Neural cell (in vitro differentiated cells): ENCODE measurements around the gene CDKAL1. TPM values are rescaled to one million over a fixed set of nuclear protein-coding genes. Genes with fewer than 3 reads are reported as not detected.

Source experiments
- H2AFZ ChIP-seq: fragments of 200-600, 300-800 bp; sonication (generic), shearing (Covaris generic); 2 replicates; pipeline ENCODE4 v1.6.0; 2014; ENCODE audit warnings: low read depth, mild to moderate bottlenecking, antibody characterized with exemption, low read length, moderate library complexity
- H3F3A ChIP-seq: fragments of 200-600 bp; shearing (Covaris generic); 2 replicates; pipeline ENCODE4 v1.6.1; 2016; ENCODE audit warnings: mild to moderate bottlenecking, moderate library complexity, mixed read lengths, antibody characterized with exemption, low read length; ENCODE audit not compliant: insufficient read depth, poor library complexity, severe bottlenecking
- H3K27ac ChIP-seq: fragments of 200-600, 300-800 bp; sonication (generic), shearing (Covaris generic); 2 replicates; pipeline ENCODE4 v1.5.1; 2014; ENCODE audit warnings: mild to moderate bottlenecking, low read length, moderate library complexity
- H3K27me3 ChIP-seq: fragments of 300-800, 200-600 bp; sonication (generic), shearing (Covaris generic); 2 replicates; pipeline ENCODE4 v1.6.0; 2014; ENCODE audit warnings: mild to moderate bottlenecking, low read depth, low read length, moderate library complexity; ENCODE audit not compliant: insufficient read depth
- H3K36me3 ChIP-seq: fragments of 300-800, 200-600 bp; sonication (generic), shearing (Covaris generic); 2 replicates; pipeline ENCODE4 v1.5.1; 2014; ENCODE audit warnings: mild to moderate bottlenecking, antibody characterized with exemption, low read length, moderate library complexity; ENCODE audit not compliant: insufficient read depth
- H3K4me2 ChIP-seq: fragments of 300-800, 200-600 bp; sonication (generic), shearing (Covaris generic); 2 replicates; pipeline ENCODE4 v1.6.0; 2014; ENCODE audit warnings: mild to moderate bottlenecking, low read length
- H3K4me3 ChIP-seq: fragments of 300-800, 200-600 bp; sonication (generic), shearing (Covaris generic); 2 replicates; pipeline ENCODE4 v1.5.1; 2014; ENCODE audit warnings: mild to moderate bottlenecking, low read length, moderate library complexity
- H3K79me2 ChIP-seq: fragments of 200-600 bp; shearing (Covaris generic); replicated peaks from 2 replicates; pipeline ENCODE4 v1.6.0; 2014; ENCODE audit warnings: mild to moderate bottlenecking, low read length, moderate library complexity; ENCODE audit not compliant: insufficient read depth
- H3K9ac ChIP-seq: fragments of 300-800, 200-600 bp; sonication (generic), shearing (Covaris generic); 2 replicates; pipeline ENCODE4 v1.6.1; 2016; ENCODE audit warnings: mild to moderate bottlenecking, low read length, mixed read lengths
- H3K9me2 ChIP-seq: fragments of 200-600 bp; shearing (Covaris generic); 2 replicates; pipeline ENCODE4 v1.6.1; 2016; ENCODE audit warnings: mild to moderate bottlenecking, low read length, mixed read lengths; ENCODE audit not compliant: insufficient read depth
- H3K9me3 ChIP-seq: fragments of 200-600, 300-800 bp; sonication (generic), shearing (Covaris generic); 2 replicates; pipeline ENCODE4 v1.6.1; 2016; ENCODE audit warnings: mild to moderate bottlenecking, mixed run types, low read length, moderate library complexity, mixed read lengths
- H4K20me1 ChIP-seq: fragments of 200-600 bp; shearing (Covaris generic); 2 replicates; pipeline ENCODE4 v1.6.1; 2016; ENCODE audit warnings: mild to moderate bottlenecking, mixed run types; ENCODE audit not compliant: insufficient read depth
- EP300 ChIP-seq: fragments of 450-650 bp; conservative IDR thresholded peaks from 2 replicates; pipeline ENCODE4 v1.6.1; 2014; ENCODE audit warnings: antibody characterized with exemption, mild to moderate bottlenecking, moderate library complexity; ENCODE audit not compliant: poor library complexity, severe bottlenecking
- EZH2 ChIP-seq: fragments of 200-600, 300-800 bp; shearing (Covaris generic), sonication (generic); IDR thresholded peaks from 2 replicates; pipeline ENCODE4 v1.6.1; 2014; ENCODE audit warnings: antibody characterized with exemption, low read length, borderline replicate concordance, mild to moderate bottlenecking; ENCODE audit not compliant: insufficient read depth, poor library complexity, severe bottlenecking
- MXI1 ChIP-seq: fragments of 450-650 bp; conservative IDR thresholded peaks from 2 replicates; pipeline ENCODE4 v1.6.1; 2014; ENCODE audit warnings: antibody characterized with exemption, mild to moderate bottlenecking; ENCODE audit not compliant: poor library complexity, severe bottlenecking
- POLR2AphosphoS5 ChIP-seq: IDR thresholded peaks from 2 replicates; pipeline ENCODE4 v1.6.1; 2012
- RAD21 ChIP-seq: fragments of 450-650 bp; conservative IDR thresholded peaks from 2 replicates; pipeline ENCODE4 v1.6.1; 2014; ENCODE audit warnings: antibody characterized with exemption, mild to moderate bottlenecking, moderate library complexity
- SMC3 ChIP-seq: fragments of 450-650 bp; conservative IDR thresholded peaks from 2 replicates; pipeline ENCODE4 v1.6.1; 2014; ENCODE audit warnings: antibody characterized with exemption, mild to moderate bottlenecking, moderate library complexity; ENCODE audit not compliant: poor library complexity
- TAF1 ChIP-seq: IDR thresholded peaks from 2 replicates; pipeline ENCODE4 v1.6.1; 2012; ENCODE audit warnings: low read depth
- polyA plus RNA-seq: library from polyadenylated mRNA; depleted of rRNA; stranded (reverse); fragments of >200 nt; gene quantifications from 2 replicates; pipeline ENCODE4 v1.2.3, GENCODE V29; 2014
- TF ChIP-seq, protein P1 (sequence below): fragments of 450-650 bp; IDR thresholded peaks from 2 replicates; pipeline ENCODE4 v1.5.1; 2014; ENCODE audit warnings: antibody characterized with exemption, mild to moderate bottlenecking, moderate library complexity; ENCODE audit not compliant: poor library complexity, severe bottlenecking
- TF ChIP-seq, protein P2 (sequence below): IDR thresholded peaks from 2 replicates; pipeline ENCODE4 v1.6.1; 2012; ENCODE audit warnings: borderline replicate concordance

CDKAL1 gene
- polyA plus RNA-seq, 1 donor from 2014 or later = 10.7 TPM

DNA sequence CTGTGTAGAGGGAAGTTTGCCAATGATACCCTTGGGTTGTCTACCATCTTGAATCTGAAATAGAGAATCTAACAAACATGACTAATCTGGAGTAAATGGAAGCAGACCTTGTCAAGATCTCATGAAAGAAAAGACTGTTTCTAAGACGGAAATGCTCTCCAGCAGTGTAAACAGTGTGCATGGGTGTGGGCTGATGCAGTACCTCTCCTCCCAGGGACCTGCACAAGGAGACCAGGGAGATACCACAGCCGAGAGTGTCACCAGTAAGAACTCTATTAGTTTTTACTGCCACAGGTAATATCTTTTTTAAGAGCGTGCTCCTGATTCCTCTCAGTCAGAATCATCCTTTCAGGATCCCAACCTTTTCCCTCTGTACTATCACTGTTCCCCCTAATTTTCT is 546.0 kb downstream of the CDKAL1 start:
- Histone ChIP-seq H3K9me3 (no peaks in the 10 kb centered on the region), H3K27me3 (no peaks in the 10 kb centered on the region), H2AFZ (no peak overlapping the region), H3K9ac (no peak overlapping the region), H3K27ac (no peak overlapping the region), H3F3A (no peaks in the 10 kb centered on the region), H3K4me3 (no peak overlapping the region), H3K4me2 (no peak overlapping the region), H3K36me3 (no peaks in the 10 kb centered on the region), H3K9me2 (no peaks in the 10 kb centered on the region), H3K79me2 (no peaks in the 10 kb centered on the region), H4K20me1 (no peaks in the 10 kb centered on the region)
- TF ChIP-seq, protein P1, sequence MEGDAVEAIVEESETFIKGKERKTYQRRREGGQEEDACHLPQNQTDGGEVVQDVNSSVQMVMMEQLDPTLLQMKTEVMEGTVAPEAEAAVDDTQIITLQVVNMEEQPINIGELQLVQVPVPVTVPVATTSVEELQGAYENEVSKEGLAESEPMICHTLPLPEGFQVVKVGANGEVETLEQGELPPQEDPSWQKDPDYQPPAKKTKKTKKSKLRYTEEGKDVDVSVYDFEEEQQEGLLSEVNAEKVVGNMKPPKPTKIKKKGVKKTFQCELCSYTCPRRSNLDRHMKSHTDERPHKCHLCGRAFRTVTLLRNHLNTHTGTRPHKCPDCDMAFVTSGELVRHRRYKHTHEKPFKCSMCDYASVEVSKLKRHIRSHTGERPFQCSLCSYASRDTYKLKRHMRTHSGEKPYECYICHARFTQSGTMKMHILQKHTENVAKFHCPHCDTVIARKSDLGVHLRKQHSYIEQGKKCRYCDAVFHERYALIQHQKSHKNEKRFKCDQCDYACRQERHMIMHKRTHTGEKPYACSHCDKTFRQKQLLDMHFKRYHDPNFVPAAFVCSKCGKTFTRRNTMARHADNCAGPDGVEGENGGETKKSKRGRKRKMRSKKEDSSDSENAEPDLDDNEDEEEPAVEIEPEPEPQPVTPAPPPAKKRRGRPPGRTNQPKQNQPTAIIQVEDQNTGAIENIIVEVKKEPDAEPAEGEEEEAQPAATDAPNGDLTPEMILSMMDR = no peak
- TF ChIP-seq TAF1 (no peak), EZH2 (no peak), RAD21 (no peak), EP300 (no peak), POLR2AphosphoS5 (no peak), SMC3 (no peak), MXI1 (no peak)
- TF ChIP-seq, protein P2, sequence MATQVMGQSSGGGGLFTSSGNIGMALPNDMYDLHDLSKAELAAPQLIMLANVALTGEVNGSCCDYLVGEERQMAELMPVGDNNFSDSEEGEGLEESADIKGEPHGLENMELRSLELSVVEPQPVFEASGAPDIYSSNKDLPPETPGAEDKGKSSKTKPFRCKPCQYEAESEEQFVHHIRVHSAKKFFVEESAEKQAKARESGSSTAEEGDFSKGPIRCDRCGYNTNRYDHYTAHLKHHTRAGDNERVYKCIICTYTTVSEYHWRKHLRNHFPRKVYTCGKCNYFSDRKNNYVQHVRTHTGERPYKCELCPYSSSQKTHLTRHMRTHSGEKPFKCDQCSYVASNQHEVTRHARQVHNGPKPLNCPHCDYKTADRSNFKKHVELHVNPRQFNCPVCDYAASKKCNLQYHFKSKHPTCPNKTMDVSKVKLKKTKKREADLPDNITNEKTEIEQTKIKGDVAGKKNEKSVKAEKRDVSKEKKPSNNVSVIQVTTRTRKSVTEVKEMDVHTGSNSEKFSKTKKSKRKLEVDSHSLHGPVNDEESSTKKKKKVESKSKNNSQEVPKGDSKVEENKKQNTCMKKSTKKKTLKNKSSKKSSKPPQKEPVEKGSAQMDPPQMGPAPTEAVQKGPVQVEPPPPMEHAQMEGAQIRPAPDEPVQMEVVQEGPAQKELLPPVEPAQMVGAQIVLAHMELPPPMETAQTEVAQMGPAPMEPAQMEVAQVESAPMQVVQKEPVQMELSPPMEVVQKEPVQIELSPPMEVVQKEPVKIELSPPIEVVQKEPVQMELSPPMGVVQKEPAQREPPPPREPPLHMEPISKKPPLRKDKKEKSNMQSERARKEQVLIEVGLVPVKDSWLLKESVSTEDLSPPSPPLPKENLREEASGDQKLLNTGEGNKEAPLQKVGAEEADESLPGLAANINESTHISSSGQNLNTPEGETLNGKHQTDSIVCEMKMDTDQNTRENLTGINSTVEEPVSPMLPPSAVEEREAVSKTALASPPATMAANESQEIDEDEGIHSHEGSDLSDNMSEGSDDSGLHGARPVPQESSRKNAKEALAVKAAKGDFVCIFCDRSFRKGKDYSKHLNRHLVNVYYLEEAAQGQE = no peak

- Histone ChIP-seq H3K9me3 (no peaks in the 10 kb centered on the region), H3K4me3 (no peak overlapping the region), H3F3A (no peaks in the 10 kb centered on the region), H3K9ac (no peak overlapping the region), H2AFZ (no peak overlapping the region), H3K36me3 (no peaks in the 10 kb centered on the region), H3K27me3 (no peaks in the 10 kb centered on the region), H3K4me2 (no peak overlapping the region), H3K79me2 (no peaks in the 10 kb centered on the region), H3K27ac (no peak overlapping the region), H4K20me1 (no peaks in the 10 kb centered on the region), H3K9me2 (no peaks in the 10 kb centered on the region)
- TF ChIP-seq EZH2 (no peak), TAF1 (no peak), RAD21 (no peak), MXI1 (no peak), SMC3 (no peak), POLR2AphosphoS5 (no peak), EP300 (no peak)
- TF ChIP-seq, protein P2 = no peak
- TF ChIP-seq, protein P1 = no peak
These were observed 547.8 kb downstream of the CDKAL1 start for GRCh38 chr6:21082091-21082490.
